Cerebellar cortex (tissue), 1 donor: ENCODE measurements around the gene TKFC.

Experiments
- DNase-seq: peaks from one replicate; pipeline ENCODE4 v3.0.0-alpha.2; 2015; ENCODE audit warnings: low spot score

The TKFC gene, protein sequence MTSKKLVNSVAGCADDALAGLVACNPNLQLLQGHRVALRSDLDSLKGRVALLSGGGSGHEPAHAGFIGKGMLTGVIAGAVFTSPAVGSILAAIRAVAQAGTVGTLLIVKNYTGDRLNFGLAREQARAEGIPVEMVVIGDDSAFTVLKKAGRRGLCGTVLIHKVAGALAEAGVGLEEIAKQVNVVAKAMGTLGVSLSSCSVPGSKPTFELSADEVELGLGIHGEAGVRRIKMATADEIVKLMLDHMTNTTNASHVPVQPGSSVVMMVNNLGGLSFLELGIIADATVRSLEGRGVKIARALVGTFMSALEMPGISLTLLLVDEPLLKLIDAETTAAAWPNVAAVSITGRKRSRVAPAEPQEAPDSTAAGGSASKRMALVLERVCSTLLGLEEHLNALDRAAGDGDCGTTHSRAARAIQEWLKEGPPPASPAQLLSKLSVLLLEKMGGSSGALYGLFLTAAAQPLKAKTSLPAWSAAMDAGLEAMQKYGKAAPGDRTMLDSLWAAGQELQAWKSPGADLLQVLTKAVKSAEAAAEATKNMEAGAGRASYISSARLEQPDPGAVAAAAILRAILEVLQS

DNA sequence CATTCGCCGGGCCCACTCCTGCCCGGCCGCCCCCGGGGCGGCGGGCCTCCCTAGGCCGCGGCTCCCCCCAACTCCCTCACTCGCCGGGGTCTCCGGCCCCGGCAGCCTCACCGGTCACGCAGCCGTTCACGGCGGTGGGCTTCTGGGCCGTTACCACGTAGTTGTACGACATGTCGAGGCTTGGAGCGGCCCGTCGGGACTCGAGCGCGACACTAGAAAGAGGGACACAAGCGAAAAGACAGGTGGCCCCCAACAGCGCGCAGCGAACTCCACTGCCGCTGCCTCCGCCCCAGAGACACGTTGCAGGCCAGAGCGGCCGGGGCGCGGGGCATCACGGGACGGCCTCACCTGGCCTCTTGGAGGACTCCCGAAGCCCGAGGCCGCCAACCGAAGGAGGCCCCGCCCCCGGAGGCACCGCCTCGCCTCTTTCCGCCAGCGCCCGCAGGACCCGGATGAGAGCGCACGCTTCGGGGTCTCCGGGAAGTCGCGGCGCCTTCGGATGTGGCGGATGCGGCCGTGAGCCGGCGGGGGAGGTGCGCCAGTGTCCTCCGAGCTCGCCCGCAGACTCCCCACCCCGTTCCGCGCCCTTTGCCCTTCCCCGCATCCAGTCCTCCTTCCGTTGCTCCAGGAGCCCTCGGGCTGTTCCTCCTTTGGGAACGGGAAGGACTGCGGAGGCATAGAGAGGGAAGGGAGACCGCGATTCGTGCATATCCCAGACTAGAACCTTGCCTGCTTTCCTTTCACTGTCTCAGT, at the start of gene TKFC, which contains the start of gene DDB1:
Gene TKFC, plus strand, starts transcription at position 432 of the 753 bp plus-strand sequence. CDS start 1,501 bp downstream, outside the sequence.
Gene DDB1, minus strand, starts transcription at position 309 of the 753 bp plus-strand sequence. Its CDS starts 137 bp downstream, at position 172.
- DNase-seq: peak; percentile 93

DNA sequence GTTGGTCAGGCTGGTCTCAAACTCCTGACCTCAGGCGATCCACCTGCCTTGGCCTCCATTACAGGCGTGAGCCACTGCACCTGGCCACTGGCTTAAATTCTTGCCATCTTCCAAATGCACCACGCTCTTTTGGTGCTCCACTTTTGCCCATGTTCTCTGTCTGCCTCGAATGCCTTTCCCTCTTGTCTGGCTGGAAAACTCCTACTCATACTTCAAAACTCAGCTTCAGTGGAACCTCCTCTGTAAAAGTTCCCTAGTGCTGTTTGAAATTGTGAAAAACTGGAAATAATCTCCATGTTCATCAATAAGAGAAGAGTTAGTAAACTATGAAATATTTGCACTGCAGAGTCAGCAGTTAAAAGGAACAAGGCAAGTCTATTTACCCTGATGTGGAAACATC, 49.4 kb upstream of the TKFC start:
- no peak for DNase-seq

DNA sequence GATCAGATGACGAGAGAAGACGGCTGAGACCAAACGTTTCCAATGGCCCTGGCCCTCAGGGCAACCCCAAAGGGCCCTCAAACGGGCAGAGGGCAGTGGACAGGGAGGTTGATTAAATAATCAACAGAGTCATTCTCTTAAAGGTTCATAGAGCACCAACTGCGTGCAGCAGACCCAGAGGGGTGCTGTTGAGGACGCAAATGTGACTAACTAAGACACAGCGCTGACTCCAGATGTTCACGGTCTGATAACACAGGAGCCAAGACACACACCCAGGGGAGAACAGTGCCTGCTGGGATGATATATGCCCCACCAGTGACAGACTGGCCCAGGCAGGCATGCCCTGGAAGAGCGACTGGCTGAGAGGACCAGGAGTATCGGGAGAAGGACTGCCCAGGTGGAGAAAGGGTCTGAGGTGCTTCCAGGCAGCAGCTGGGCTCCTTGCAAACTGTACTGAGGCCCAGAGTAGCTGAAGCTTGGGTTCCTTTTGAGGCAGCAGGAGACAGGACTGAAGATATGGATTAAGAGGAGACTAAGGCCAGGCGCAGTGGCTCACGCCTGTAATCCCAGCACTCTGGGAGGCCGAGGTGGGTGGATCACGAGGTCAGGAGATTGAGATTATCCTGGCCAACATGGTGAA, 45.6 kb upstream of the TKFC start:
- no peak for DNase-seq

DNA sequence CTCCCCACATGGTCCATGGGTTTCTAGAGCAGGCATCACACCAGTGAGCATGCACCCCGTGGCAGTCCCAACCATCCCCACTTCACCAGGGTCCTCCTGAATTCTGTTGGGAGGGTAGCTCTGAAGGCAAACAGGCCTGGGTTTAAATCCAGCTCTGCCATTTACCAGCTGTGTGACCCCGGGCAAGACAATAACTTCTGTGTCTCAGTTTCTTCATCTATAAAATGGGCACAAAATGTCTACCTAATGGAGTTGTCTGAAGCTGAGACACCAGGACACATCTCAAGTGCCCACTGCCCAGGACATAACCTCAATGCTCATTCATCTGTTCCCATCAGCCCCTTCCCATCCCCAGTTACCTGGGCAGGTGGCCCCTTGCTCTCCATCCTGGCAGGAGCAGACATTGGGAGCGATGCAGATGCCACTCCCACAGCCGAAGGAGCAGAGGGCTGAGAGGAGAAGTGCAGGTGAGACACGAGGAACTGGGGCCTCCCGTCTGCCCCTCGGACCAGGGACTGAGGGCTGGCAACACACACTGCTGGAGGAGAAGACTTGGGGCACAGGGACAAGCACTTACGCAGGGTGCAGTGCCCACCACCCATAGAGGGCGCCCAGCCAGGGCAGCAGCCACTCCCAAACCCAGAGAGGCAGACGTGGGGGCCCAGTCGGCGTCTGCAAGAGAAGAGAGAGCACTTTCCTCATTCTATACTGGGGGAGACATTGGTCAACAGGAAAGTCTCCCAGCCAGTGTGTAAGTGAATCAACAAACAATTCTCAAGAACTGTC, 41.9 kb upstream of the TKFC start:
- no peak for DNase-seq

DNA sequence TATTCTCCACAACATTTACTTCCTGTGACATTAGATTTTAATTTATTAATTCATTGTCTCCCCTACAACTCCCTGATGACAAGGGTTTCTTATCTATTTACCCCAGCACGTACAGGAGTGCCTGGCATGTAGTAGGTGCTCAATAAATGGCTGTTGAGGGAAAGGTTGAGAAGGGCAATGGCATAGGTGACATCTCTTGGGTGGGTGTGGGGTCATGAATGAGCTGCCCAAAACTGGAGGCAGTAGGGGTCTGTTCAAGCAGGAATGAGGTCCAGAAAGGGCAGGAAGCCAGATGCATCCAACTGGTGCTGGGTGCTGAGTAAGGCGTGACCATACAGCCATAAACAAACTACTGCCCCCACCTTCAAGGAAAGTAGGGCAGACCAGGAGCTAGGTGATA, 40.7 kb upstream of the TKFC start:
- DNase-seq: no peak

DNA sequence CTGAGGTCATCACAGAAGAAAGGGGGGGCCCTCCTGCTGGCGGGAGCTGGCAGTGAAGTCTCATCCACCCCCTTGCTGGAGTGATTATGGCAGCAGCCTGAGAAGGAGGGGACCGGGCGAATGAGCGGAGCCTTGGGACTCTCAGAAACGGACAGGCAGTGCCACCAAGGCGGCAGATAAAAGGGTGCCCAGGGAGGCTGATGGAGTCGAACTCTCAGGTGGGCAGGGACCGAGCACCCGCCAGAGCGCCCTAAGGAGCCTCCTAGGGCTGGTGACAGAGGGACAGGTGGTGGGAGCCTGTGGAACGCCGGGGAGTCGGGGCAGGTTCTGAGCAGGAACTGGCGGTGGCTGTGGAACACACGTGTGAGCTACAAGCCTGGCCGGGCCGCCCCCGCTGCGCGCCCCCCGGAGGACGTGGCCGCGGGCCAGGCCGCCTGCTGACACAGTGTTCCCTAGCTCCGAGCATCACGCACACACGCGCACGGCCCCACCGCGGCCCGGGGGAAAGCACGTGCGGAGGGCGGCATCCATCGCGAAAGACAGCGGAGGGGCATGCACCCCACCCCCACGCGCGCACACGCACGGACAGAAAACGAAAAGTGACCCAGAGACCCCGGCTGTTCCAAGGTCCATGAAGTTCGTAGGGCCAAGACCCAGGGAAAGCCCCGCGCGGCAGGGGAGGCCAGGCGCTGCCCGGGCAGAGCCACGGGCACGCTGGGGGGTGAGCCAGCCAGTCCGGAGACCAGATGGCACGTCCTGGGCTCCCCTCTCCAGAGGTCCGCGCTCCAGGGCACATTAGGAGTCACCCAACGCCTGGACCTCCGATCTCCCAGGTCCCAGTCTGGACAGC, 38.9 kb upstream of the TKFC start:
- peak; percentile 42 for DNase-seq

DNA sequence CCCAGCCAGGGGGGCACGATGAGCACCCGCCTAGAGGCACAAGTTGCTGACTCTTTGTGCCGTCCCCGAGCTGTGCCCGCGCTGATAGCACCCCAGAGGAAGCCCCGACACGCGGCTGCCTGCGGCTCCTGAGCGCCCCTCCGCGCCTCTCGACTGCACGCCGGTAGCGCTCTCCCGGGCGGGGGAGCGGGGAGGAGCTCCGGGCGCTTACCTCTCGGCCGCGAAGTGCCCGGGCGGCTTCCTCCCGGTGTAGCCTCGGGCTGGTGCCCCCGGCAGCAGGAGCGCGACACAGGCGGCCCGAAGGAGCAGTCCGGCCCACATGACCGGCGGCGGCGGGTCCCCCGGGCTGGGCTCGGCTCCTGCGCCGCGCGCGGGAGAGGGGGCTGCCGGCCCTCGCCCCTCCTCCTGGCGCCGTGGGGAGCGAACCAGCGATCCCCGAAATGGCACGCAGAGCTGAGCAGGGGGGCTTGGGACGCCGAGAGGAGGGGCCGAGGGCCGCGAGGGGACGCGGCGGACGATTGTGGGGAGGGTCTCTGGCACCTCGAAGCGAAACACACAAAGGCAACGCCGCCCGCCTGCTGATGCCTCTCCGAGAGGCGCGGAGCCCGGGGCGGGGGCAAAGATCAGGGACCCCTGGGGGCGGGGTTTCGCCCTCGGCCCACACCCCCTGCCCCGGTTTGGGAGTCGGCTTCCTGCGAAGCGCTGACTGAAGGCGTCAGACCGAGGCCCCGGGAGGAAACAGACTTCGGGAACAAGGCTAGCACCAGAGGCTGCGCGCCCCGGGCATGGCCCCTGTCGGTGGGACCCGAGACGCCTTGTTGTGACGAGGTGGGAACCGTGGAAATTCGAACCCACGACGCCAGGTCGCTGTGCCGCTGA, 38.1 kb upstream of the TKFC start, which contains the start of gene VWCE:
Gene VWCE, minus strand, starts transcription at position 600 of the 879 bp plus-strand sequence. Its CDS starts 279 bp downstream, at position 321.
- peak; percentile 69 for DNase-seq

DNA sequence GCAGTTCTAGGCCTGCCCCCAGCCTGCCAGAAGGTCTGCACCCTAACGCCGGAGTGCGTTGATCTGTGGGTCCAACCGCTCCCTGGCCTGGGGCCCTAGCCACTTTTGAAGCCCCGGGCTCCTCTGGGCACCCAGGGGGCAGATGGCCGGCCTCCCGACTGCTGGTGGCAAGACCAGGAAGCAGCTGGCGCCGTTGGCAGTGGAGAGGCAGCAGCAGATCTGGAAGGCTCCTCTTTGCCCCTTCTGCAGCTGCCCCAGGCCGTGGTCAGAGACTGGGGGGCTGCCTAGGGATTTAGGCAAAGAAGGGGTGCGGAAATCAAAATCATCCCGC, 37.5 kb upstream of the TKFC start:
- no peak for DNase-seq

DNA sequence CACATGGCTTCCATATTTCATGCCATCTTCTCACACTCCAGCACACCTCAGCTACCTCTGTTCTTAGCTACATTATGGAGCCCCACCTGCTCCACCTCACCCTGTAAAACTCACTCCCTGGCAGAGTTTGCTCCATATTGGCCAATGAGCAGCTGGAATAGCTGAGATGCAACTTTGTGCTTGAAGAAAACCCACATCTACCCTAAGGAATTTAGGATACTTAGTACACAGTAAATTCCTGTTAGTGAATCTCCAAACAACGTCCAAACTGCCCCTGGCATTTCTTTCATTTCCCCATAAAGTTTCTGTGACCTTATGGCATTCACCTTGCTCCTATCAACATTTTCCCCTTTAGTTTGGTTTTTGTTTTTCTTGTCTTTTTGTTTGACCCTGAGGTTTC, 35.7 kb upstream of the TKFC start:
- no peak for DNase-seq

DNA sequence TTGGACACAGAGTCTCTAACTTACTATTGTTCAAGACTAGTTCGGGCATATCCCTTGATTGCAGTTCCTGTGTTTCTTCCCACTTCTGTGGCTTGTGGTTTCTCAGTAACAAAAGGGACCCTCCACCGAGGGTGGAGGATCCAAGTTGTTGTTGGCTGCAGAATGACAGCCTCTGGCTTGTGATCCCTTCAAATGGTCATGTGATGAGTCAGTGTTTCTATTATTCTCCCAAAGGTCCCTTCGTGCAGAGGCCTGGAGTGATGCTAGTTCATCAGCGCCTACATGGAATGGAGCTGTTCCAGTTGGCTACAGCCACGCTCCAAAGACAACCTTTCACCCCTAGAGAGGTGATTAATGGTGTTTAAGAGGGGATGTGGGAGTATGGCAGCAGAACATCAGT, 35.3 kb upstream of the TKFC start:
- no peak for DNase-seq

DNA sequence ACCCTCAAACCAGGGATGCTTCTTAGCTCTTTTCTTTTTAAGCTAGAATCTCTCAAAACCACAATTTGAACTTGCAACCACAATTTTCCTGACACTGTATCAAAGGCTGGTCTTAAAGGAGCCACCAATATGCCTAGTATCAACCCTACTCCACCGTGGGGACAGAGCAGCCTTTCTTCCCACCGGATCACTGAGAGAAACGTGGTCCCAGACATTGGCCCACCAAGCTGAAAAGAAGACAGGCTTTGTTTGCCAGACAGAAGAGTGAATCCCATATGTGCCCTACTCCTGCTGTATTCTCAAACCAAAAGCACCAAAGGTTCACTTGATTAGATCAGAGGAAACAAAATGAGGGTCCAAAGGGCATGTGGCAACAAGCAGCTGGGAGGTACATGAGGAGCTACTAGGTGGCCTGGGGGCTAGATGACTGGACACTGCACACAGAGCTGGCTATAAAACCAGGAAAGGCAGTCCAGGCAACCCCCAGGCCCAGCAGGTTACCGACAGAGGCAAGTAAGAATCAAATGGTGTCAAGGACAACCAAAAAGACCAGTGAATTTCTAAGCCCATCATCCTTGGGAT, 34.3 kb upstream of the TKFC start:
- DNase-seq: no peak

DNA sequence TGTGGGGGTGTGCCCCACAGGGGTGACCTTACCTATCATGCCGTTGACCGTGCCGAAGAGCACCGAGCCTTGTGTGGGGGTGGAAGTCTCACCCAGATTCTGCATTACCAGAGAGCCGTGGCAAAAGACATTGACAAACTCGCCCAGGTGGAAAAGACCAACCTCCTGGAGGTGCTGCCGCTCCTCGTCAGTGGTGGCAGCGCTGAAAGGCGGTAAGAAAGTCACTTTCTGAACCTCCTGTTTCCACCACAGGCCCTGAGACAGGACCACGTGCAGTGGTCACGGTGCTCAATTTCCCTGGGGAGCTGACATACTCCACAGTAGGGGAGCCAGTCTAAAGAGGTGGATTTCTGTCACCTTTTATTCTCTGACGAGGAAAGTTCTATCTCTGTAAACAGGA, 30.5 kb upstream of the TKFC start:
- DNase-seq: no peak

DNA sequence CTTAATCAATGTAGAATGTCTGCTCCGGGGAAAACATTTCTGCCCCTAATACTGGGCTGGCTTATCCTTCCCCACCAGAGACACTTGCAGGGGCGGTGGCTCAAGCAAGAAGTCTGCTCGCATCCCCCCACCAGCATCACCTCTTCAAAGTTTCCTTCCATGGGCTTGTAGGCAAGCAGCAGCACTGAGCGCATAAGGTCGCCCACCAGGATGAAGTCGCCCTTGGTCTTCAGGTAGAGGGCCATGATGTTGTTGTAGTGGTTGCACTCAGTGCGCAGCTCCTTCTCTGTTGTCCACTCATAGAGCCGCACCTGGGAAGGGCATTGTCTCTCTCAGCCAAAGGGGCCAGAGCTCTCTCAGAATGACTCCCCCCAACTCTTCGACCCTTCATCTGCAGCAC, 29.3 kb upstream of the TKFC start:
- no peak for DNase-seq

DNA sequence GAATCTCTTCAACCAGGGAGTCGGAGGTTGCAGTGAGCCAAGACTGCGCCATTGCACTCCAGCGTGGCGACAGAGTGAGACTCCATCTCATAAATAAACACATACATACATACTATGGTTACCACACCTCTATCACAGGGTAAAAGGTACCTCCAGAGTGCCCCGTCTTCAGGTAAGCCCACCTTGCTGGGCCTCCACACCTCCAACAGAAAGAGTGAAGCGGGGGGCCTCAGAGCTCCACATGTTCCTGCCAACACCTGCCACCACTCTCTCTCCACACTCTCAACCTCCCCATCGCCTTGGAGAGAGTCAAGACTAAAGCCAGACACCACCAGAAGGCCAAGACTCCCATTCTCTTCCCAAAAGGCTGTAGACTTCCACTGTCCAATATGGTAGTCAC, 27.6 kb upstream of the TKFC start:
- no peak for DNase-seq

DNA sequence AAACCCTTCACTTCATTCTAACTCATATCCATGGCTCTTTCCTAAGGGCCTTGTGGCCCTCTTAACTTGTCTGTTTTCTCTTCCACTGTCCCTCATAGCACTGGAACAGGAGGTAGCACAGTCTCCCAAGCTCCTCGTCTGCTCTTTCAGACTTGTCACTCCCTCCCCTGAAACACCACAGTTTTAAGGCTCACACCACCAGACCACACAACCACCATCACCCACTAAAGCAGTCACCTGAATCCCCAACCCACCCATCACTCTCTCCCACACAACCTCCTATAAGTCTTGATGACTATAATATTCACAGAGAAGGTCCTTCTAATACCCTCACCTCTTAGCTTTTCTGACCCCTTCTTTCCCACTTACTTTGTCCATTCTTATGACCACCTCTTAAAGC, 26.8 kb upstream of the TKFC start:
- no peak for DNase-seq

DNA sequence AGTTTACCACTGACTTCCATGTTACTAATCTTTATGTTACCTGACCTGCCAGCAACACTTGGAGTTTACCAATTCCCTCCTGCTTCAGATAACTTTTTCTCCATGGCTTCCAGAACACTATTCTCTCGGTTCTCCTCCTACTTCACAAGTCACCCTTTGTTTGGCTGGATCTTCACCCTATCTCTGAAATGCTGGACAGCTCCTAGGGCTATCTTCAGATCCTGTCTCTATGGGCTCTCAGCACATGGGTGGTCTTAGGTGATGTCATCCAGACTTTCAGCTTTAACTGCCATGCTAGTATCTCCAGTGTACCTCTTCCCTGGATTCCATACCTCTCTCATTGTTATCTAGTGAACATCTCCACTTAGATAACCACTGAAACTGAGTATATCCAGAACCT, 25.7 kb upstream of the TKFC start:
- no peak for DNase-seq

DNA sequence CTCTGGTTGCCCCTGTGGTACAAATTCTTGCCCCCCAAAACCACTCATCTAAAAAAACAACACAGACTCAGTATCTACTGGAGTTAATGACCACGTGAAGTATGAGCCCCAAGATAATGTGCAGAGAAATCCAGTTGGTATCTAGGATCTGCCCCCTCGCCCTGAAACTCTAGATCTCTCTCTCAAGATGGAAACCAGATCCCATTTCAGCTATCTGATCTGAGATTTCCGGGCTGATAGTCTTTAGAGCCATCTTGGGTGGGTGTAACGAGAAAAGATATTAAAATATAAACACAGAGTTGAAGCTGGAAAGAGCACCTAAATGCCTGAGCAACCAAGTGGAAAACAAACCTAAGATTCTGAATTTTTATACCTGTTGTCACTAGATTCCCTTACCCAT, 23.9 kb upstream of the TKFC start:
- no peak for DNase-seq

DNA sequence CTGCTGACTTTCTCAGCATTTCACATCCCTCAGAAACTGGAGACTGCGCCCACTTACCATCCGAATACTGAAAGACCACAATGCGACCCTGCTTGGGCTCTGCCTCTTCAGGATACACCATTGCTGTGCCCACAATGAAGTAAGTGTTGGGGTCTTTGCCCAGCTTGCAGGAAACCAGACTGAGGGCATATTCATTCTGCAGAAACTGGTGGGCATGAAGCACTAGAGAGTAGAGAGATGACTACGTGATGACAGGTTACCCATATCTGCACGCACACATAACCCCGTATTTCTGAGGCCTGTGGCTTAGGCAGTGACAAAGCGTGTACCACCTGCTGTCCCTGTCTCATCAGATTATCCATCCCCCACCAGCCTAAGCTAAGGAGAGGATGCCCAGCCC, 23.3 kb upstream of the TKFC start:
- DNase-seq: no peak

DNA sequence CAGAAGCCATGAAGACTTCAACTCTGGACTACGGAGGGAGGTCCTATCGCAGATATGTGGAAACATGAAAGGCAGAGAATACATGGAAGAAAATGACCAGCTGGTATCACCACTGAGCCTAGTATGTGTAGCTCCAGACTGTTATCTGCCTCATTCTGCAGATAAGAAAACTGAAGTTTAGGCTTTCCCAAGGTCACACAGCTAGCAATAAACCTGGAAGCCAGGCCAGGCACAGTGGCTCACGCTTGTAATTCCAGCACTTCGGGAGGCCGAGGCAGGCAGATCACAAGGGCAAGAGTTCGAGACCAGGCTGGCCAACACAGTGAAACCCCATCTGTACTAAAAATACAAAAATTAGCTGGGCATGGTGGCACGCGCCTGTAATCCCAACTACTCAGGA, 22.3 kb upstream of the TKFC start:
- DNase-seq: no peak
